HG03159 (cell line): Measurements from ENCODE around the gene ACER3.
"Not testable (repeated sequence)": the region's sequence is repeated elsewhere in the genome, so short reads cannot be mapped to it uniquely, and the experiment has no call there.

Experiments used
- ATAC-seq: cut with Tn5 transposase; IDR thresholded peaks from one replicate; pipeline ENCODE4 v1.9.1; 2021; ENCODE audit warnings: mild to moderate bottlenecking, moderate library complexity; ENCODE audit not compliant: unreplicated experiment

ACER3 gene

DNA sequence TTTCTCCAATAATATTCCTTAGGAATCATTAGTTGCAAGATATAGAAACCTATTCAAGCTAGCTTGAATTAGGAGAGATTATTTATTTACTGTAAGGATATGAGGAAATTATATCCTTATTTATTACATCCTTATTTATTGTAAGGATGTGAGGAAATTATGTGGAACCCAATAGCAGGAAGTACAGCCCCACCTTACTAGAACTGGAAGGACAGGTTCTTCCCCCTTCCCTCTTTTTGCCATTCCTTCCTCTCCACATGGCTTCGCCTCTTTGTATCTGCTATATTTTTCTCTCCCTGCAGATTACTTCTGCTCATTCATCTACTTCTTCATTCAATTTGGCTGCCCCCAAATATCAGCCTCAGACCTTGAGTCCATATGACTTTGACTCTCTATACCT, 124.0 kb downstream of the ACER3 start:
- no peak for ATAC-seq

DNA sequence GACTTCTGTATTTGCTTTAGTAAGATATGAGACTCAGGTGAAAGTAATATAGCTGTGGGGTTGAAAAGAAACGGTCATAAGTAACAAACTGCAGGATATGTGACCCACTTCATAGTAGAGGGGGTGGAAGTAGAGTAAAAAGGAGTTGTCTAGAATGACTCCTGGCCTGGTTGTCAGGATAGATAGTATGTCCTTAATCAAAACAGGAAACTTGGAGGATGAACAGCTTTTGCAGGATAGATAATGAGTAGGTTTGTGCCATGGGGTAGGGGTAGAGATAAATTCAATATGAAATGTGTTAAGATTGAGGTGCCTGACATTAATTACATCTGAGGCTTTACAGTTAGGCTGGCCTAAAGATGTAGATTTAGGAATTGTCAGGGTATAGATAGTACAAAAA, 126.5 kb downstream of the ACER3 start:
- no peak for ATAC-seq

- no peak for ATAC-seq
Measured at GRCh38 chr11:76990628-76991027, 129.9 kb downstream of the ACER3 start.

DNA sequence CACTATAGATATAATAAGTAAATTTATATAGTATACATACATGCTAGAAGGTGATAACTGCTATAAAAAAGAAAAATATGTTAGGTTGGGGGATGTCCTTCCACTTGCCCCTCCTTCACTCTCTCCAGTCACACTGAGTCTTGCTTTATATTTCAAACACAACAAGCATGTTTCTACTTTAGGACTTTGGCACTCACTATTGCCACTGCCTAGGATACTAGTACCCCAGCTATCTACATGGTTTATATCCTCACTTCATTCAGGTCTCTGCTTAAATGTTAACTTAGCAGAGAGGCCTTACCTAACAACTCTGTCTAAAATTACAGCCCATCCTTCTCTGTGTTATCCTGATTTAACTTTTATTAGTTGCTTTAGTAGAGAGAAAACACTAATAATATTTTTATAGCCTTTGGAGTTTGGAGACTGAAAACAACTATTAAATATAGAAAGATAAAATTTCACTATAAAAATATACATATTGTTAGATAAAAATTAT, 134.4 kb downstream of the ACER3 start:
- no peak for ATAC-seq

- no peak for ATAC-seq
Measured at GRCh38 chr11:76997512-76997911, 136.8 kb downstream of the ACER3 start.

DNA sequence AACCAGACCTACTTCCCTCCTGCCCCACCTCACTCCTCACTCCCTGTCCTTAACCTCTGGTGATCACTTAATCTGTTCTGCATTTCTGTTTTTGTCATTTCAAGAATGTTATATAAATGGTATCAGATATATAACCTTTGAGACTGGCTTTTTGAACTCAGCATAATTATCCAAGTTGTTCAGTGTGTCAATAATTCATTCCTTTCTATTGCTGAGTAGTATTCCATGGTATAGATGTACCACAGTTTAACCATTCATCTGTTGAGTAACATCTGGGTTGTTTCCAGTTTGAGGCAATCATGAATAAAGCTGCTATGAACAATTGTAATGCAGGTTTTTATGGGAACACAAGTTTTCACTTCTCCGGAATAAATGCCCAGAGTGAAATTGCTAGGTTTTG, 138.9 kb downstream of the ACER3 start:
- no peak for ATAC-seq

DNA sequence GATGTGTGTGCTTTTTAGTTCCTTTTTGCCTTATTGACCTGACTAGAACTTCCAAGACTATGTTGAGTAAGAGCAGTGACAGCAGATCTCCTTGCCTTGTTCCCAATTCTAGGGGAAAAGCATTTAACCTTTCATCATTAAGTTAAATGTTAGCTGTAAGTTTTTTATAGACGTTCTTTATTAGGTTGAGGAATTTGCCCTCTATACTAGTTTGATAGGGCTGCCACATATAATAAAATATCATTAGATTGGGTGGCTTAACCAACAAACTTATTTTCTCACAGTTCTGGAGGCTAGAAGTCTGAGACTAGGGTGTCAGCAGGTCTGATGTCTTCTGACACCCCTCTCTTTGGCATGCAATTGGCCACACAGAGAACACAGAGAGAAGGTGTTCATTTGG, 140.9 kb downstream of the ACER3 start:
- ATAC-seq: no peak

- ATAC-seq: no peak
Measured at GRCh38 chr11:77002776-77003175, 142.1 kb downstream of the ACER3 start.

GRCh38 chr11:77003963-77004362, 143.2 kb downstream of the ACER3 start:
- no peak for ATAC-seq

DNA sequence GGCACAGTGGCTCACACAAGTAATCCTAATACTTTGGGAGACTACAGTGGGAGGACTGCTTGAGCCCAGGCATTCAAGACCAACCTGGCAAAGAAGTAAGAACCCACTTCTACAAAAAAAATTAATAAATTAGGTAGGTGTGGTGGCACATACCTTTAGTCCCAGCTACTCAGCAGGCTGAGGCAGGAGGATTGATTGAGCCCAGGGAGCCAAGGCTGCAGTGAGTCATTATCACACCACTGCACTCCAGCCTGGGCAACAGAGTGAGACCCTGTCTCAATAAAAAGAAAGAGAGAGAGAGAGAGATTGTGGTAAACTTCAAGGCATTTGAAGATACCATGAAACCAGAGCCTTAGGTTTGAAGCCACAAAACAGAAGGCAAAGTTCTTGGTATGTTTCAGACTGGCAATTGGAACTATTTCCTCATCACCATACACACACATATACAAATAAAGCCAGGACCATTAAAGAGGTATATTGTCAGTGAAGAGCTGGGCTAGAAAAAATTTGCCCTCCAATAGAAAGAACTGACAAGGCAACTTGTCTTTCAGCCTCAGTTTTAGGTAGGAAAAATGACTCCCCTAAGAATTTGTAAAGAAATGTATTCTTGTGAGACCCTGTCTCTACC, 148.9 kb downstream of the ACER3 start:
- no peak for ATAC-seq

GRCh38 chr11:77014669-77015068, 154.0 kb downstream of the ACER3 start:
- no peak for ATAC-seq

DNA sequence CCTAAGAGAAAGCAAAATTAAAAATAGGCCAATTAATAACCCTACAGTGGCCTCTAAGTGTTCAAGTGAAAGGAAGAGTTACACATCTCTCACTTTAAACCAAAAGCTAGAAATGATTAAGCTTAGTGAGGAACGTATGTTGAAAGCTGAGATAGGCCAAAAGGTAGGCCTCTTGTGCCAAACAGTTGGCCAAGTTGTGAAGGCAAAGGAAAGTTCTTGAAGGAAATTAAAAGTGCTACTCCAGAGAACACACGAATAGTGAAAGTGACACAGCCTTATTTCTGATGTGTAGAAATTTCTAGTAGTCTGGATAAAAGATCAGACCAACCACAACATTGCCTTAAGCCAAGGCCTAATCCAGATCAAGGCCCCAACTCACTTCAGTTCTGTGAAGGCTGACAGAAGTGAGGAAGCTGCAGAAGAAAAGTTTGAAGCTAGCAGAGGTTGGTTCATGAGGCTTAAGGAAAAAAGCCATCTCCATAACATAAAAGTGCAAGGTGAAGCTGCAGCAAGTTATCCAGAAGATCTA, 157.7 kb downstream of the ACER3 start:
- not testable (repeated sequence) for ATAC-seq

DNA sequence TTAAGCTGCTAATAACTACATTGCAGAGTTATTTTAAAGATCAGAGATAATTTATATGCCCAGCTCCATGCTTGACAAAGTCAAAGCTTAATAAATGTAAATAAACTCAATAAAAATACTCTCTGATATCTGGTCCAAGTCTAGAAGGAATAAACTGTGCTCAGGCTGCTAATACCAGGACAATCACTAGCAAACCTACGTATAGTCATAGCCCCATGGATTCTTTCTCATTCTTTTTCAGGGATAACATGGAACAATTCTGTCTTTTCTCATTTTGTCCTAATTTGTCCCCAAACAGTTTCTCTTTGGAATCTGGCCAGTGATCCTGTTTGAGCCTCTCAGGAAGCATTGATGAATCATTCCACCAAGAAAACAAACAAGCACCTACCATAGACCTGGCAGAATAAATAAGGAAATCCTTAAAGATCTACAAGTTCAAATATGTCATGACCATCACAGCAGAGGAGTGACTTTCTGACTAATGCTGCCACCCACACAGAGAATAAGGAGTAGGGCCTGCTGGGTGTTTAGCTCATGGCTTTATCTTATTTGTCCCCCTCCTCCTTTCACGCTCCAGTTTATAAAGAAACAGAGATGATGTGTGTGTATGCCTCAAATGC, 159.4 kb downstream of the ACER3 start:
- no peak for ATAC-seq

DNA sequence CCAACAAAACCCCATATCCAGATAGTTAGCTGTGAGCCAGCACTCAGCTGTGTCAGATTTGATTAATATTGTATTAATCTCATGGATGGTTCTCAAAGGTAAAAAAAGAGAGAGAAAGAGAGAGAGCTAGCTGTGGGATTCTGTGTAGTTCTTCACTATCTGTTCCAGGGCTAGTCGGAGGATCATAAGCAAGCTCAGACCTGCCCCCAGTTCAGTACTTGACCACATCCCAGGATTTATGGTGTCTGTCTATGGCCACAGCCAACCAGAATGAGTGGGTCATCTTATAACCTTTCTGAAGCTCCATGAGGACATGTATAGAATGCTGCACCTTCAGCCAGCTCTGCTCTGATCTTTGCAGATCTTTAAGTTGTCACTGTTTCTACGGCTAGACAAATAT, 160.0 kb downstream of the ACER3 start:
- ATAC-seq: no peak

GRCh38 chr11:77024745-77025144, 164.0 kb downstream of the ACER3 start:
- no peak for ATAC-seq

GRCh38 chr11:77026221-77026620, 165.5 kb downstream of the ACER3 start:
- no peak for ATAC-seq

- ATAC-seq: no peak
Measured at GRCh38 chr11:77026743-77027142, 166.0 kb downstream of the ACER3 start.

- ATAC-seq: no peak
Measured at GRCh38 chr11:77027275-77027674, 166.6 kb downstream of the ACER3 start.

DNA sequence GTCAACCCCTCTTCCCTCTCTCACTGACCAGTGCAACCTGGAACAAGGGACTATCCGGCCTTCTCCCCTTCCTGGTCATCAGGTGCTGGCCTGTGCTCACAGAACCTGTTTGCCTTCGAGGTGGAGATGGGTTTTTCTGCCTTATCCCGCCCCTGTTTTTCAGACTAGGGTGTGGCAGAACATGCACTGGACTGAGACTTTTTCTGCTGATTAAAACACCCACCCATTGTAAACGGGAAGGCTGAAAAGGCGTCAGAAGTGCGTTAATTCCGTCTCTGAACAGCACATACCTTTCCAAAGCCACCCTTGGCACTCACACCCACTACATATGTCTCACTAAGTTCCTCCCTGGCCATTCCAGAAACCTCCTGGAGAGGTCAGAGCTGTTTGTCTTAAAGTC, 169.1 kb downstream of the ACER3 start:
- no peak for ATAC-seq

- ATAC-seq: no peak
Measured at GRCh38 chr11:77030834-77031414, 170.2 kb downstream of the ACER3 start.

DNA sequence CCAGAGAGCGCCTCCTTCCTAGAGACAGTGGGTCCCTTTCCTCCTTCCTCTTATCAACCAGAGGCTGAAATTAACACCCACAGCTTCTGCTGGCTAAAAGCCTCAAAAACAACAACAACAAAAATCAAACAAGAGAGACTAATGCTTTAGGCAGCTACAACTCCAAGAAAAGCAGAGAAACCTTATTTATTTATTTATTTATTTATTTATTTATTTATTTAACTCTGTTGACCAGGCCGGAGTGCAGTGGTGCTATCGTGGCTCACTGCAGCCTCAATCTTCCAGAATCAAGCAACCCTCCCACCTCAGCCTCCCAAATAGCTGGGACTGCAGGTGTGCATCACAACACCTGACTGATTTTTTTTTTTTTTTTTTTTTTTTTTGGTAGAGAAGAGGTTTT, 170.9 kb downstream of the ACER3 start:
- no peak for ATAC-seq

DNA sequence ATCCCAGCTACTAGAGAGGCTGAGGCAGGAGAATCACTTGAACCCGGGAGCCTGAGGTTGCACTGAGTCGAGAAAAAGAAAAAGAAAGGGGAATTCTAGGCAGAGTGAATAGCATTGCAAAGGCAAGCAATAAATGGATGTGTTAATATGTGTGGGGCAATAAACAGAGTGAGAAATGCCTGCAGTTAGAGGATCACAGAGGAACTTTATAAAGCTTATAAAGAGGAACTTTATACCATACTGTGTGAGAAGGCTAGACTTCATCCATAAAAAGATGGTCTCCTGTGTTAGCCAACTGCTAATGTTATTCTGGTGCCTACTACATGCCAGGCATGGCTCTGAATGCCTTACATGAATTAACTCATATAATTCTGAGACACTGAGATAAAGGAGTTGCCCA, 174.3 kb downstream of the ACER3 start:
- ATAC-seq: no peak
